Activated naive CD4-positive, alpha-beta T cell treated with anti-CD3 and anti-CD28 coated beads, Interleukin-2, amount 50 U/mL, for 72 hours (primary cell): ENCODE results near the gene PCED1B. TPM values are rescaled to one million over a fixed set of nuclear protein-coding genes. Genes with fewer than 3 reads are reported as not detected.
"Not testable (repeated sequence)": the region's sequence is repeated elsewhere in the genome, so short reads cannot be mapped to it uniquely, and the experiment has no call there.

Source experiments
- ATAC-seq, 2 donors: fragments of 150-1000 bp; cut with Tn5 transposase; 2 replicates each; pipeline ENCODE4 v1.10.0; 2021; ENCODE audit warnings: mild to moderate bottlenecking in 2 of 2, moderate library complexity in 2 of 2
- DNase-seq, 2 donors: peaks; one replicate each; pipeline ENCODE4 v3.0.0; 2021 to 2022; ENCODE audit warnings: low spot score in 2 of 2
- H3K27ac Mint-ChIP-seq, 2 donors: one replicate each; pipeline ENCODE4 v1.8.0; 2022; ENCODE audit warnings: mild to moderate bottlenecking in 2 of 2, mixed read lengths in 2 of 2
- H3K36me3 Mint-ChIP-seq, 2 donors: one replicate each; pipeline ENCODE4 v1.8.0; 2022; ENCODE audit warnings: mixed read lengths in 2 of 2
- H3K9me3 Mint-ChIP-seq, 2 donors: one replicate each; pipeline ENCODE4 v1.8.0; 2022; ENCODE audit warnings: mixed read lengths in 2 of 2
- total RNA-seq, 2 donors: library from RNA; stranded (reverse); gene quantifications; one replicate each; pipeline ENCODE4 v1.2.3, GENCODE V29; 2022

The PCED1B gene
- total RNA-seq, 2 donors from 2014 or later = 92.5 to 149 TPM

DNA sequence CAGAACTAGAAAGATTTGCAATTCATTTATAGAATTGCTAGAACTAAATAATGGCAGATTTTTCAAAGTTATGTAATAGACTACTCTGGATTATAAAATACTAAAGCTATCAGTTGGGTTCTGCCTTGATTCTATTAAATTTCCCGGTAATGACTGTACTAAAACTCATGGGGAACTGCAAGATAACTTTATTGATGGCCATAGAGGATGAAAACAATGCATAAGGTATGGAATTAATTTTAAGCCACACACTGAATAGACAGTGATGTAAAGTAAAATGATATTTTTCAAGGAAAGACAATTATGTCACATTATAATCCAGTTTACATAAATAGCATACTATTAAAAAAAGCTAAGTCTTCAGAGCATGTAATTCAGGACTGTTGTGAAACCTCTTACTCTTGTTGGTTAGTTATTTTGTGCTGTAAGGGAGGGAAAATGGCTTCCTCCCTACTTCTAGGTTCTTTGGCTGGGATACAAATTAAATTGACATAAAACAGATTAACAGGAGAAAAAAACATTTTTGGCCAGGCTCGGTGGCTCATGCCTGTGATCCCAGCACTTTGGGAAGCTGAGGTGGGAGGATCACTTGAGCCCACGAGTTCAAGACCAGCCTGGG is 134.7 kb downstream of the PCED1B start:
- no peak for ATAC-seq
- H3K9me3 Mint-ChIP-seq = no peaks in the 10 kb centered on the region
- no peak for DNase-seq
- peaks cover 68 to 81% of the 10 kb centered on the region in 2 donors for H3K36me3 Mint-ChIP-seq
- H3K27ac Mint-ChIP-seq = peak overlapping the region; percentile 91 to 100

DNA sequence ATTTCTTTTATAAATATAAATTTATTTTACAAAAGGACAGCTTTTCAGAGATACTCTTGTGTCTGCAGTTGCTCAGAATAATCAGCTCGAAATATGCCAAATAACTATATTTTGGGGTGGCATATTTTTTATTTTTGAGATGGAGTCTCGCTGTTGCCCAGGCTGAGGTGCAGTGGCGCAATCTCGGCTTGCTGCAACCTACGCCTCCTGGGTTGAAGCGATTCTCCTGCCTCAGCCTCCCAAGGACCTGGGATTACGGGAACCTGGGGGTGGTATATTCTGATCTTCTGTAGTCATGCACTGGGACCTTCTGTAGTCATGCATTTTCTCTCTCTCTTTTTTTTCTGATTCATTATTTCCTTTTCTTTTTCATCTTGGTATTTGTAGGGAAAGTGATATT is 135.3 kb downstream of the PCED1B start:
- peak overlapping the region; percentile 91 to 100 for H3K27ac Mint-ChIP-seq
- peaks cover 68 to 84% of the 10 kb centered on the region in 2 donors for H3K36me3 Mint-ChIP-seq
- DNase-seq = no peak
- ATAC-seq = no peak
- H3K9me3 Mint-ChIP-seq = no peaks in the 10 kb centered on the region

DNA sequence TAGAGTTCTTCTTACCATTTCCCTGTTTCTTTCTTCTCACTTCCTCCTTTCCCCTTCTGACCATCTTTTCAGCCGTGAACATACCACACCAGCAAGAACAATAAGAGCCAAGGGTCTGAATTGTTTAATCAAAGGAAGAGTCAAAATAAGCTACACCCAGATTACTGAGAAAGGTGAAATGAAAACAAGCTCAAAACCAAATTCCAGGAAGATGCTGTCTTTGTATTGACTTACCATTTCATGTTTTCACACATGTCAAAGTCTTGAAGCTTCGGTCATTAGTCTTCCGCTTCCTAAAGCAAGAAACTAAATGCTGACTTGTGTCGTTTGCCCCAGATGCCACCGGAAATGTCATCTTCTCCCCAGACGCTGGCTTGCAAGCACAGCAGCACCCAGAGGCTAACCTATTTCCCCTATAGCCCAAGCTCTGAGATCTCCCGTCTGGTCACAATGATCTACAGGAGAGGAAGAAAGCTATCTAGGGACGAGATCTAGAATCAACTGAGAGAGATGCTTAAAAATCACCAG is 136.8 kb downstream of the PCED1B start:
- DNase-seq (peak; percentile 66 to 77), ATAC-seq (peak; percentile 25 to 59)
- H3K27ac Mint-ChIP-seq = peak overlapping the region; percentile 91 to 100
- H3K9me3 Mint-ChIP-seq = no peaks in the 10 kb centered on the region
- H3K36me3 Mint-ChIP-seq = peaks cover 68 to 84% of the 10 kb centered on the region in 2 donors

DNA sequence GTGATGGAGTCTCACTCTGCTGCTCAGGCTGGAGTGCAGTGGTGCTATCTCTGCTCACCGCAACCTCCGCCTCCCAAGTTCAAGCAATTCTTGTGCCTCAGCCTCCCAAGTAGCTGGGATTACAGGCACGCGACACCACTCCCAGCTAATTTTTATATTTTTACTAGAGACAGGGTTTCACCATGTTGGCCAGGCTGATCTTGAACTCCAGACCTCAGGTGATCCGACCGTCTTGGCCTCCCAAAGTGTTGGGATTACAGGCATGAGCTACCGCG is 138.1 kb downstream of the PCED1B start:
- Mint-ChIP-seq H3K27ac (peak overlapping the region; percentile 91 to 100), H3K36me3 (peaks cover 73 to 81% of the 10 kb centered on the region in 2 donors)
- not testable (repeated sequence) for ATAC-seq, H3K9me3 Mint-ChIP-seq, DNase-seq

DNA sequence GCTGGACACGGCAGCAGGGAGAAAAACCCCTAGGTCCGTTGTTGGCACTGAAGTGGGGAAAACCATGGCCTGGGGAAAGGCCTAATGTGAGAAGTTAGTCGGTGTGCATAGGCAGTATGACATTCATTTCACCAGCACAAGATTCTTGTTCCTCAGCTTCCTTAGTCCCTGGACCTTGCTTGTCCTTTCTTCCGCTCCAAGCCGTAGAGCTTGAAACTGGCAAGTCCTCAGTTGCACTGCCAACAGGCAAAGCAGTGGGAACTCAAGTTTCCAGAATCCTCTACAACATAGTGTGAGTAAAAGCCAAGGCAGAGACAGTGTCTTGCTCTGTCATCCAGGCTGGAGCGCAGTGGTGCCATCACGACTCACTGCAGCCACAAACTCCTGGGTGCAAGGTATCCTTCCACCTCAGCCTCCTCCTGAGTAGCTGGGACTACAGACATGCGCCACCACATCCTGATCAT is 138.8 kb downstream of the PCED1B start:
- no peaks in the 10 kb centered on the region for H3K9me3 Mint-ChIP-seq
- H3K36me3 Mint-ChIP-seq = peaks cover 73 to 81% of the 10 kb centered on the region in 2 donors
- H3K27ac Mint-ChIP-seq = peak overlapping the region; percentile 91 to 100
- peak; percentile 37 to 42 for ATAC-seq
- DNase-seq = peak; percentile 30 to 77

DNA sequence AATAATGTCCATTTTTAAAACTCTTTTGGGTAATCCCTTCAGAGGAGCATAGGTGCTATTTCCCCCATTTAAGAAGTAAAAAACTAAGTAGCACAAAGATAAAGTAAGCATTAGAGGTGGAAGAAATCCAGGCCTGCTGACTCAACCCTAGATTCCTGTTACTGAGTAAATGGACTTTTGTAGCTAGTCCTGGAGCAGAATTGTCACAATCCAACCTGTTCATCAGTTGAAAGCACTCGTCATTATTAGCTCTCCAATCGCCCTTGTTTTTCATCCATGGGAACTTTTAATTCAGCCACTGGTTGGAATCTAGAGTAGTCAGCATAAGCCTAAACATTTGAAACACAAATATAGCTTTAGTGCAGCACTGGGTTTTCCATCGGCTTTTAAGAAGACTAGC is 139.8 kb downstream of the PCED1B start:
- ATAC-seq (no peak), DNase-seq (no peak)
- Mint-ChIP-seq H3K9me3 (no peaks in the 10 kb centered on the region), H3K36me3 (peaks cover 71 to 79% of the 10 kb centered on the region in 2 donors), H3K27ac (peak overlapping the region; percentile 88 to 100)

DNA sequence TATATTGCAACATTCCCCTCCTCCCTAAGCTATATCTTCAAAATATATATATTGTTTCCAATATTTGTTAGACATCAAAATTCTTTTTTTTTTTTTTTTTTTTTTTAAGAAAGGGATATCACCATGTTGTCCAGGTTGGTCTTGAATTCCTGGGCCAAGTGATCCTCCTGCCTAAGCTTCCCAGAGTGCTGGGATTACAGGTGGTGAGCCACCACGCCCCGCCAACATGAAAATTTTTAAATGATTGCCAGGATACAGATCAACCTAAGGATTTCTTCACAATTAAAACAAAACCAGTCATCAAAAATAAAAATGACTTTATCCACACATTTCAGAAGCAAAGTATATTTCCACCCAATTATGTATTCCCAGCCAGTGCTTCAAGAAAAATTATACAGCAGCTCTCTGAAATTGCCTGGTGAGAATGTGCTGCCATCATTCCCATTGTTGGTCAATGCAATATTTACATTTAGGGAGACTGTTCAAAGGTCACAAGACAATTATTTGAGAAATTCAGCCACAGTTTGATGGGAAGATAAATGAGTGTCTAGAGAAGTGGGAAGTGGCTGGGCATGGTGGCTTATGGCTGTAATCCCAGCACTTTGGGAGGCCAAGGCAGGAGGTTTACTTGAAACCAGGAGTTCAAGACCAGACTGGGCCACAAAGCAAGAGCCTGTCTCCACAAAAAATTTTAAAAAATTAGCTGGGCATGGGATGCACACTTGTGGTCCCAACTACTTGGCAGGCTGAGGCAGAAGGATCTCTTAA is 142.0 kb downstream of the PCED1B start:
- Mint-ChIP-seq H3K9me3 (no peaks in the 10 kb centered on the region), H3K27ac (peak overlapping the region; percentile 87 to 100), H3K36me3 (peaks cover 72 to 84% of the 10 kb centered on the region in 2 donors)
- no peak for DNase-seq
- no peak for ATAC-seq

DNA sequence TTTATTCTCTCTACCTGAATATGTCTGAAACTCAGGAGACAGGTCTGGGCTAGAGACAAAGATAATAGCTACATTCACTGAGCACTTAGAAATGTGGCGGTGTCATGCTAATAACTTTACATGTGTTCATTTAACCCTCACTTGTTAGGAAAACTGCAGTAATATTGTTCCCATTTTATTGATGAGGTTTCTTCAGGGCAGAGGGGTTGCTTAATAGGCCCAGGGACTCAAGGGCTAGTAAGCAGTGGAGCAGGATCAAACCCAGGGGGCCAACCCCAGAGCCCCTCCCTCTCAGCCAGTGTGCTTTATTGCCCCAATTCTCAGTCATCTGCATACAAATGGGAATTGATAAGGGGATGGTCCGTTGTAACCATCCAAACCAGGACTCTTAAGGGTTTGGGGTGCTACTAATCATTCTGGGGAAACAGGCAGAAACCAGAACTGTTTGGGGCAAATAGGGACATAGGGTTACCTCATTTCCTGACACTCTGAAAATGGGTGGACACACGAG is 143.2 kb downstream of the PCED1B start:
- no peaks in the 10 kb centered on the region for H3K9me3 Mint-ChIP-seq
- peaks cover 62 to 79% of the 10 kb centered on the region in 2 donors for H3K36me3 Mint-ChIP-seq
- peak overlapping the region; percentile 90 to 96 for H3K27ac Mint-ChIP-seq
- ATAC-seq (peak in 1 of 2 donors; percentile 14), DNase-seq (no peak)

DNA sequence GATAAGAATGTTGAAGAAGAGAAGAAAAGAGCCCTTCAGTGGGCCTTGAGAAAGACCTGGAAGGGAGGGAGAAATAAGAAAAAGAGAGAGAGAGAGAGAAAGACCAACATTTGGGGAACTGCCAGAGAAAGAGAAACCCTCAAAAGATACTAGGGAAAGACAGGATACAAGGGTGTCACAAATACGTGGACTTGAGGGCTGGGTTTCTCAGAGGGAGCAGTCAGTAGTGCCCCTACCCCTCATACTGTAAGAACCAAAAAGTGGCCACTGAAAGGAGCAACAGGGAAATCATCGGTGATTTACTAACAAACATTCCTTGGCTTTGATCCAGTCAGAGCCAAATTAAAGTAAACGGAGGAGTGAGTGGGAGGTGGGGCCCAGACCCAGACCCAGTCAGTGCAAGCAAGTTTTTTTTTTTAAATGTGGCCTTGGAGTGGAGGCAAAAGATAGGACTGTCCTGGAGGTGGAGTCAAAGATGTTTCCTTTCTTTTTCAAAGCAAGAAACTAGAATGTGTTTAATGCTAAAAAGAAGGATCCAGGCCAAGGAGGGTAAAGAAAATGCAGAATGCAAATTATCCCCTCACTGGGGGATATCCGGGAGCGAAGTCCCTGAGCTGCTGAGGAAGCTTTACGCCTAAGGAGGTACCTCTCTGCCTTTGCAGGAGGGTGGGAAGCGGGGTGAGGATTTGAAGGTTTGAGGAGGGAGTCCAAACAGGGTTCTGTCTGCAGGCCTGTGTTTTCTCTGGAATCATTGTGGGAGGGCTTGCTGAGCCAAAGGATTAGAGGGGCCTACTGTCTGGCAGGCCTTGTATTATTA is 143.8 kb downstream of the PCED1B start:
- DNase-seq (no peak), ATAC-seq (peak; percentile 30 to 42)
- Mint-ChIP-seq H3K36me3 (peaks cover 62 to 73% of the 10 kb centered on the region in 2 donors), H3K9me3 (no peaks in the 10 kb centered on the region), H3K27ac (peak overlapping the region; percentile 90 to 96)

DNA sequence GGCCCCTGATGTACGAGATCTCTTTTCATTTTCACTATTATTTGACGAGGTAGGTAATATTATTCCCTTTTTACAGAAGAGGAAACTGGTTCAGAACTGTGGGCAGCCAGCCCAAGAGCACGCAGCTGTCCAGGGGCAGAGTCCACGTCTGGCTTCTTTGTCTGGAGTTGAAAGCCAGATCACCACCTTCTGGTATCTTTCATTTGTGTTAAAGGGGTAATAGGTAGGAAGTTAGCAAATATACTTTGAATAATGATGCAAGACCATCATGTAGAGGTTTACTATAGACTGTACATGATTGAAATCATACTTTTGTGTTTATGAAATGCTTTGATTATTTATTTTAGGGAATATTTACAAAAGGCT is 144.4 kb downstream of the PCED1B start:
- no peak for ATAC-seq
- Mint-ChIP-seq H3K27ac (peak overlapping the region; percentile 90 to 96), H3K36me3 (peaks cover 60 to 68% of the 10 kb centered on the region in 2 donors), H3K9me3 (no peaks in the 10 kb centered on the region)
- DNase-seq = no peak

DNA sequence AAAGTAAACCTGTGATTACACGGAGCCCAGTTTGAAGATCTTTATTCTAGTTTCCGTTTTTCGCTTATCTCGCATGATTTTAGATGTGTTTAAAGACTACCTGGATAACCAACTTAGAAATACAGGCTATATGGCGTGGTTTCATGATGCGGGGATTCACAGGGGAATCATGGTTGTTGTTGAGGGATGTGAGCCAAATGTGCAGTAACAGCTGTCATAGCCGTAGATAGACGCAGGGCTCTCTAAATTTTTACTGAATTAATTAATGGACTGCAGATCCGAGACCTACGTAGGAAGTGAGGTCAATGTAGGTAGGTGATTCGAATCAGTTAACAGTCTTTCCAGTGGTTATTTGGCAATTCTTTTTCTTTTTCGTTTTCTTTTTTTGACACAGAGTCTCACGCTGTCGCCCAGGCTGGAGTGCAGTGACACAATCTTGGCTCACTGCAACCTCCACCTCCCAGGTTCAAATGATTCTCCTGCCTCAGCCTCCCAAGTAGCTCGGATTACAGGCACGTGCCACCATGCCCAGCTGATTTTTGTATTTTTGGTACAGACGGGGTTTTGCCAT is 145.2 kb downstream of the PCED1B start:
- ATAC-seq = no peak
- H3K36me3 Mint-ChIP-seq = peaks cover 55 to 60% of the 10 kb centered on the region in 2 donors
- DNase-seq = no peak
- peak overlapping the region; percentile 47 to 62 for H3K27ac Mint-ChIP-seq
- H3K9me3 Mint-ChIP-seq = no peaks in the 10 kb centered on the region

DNA sequence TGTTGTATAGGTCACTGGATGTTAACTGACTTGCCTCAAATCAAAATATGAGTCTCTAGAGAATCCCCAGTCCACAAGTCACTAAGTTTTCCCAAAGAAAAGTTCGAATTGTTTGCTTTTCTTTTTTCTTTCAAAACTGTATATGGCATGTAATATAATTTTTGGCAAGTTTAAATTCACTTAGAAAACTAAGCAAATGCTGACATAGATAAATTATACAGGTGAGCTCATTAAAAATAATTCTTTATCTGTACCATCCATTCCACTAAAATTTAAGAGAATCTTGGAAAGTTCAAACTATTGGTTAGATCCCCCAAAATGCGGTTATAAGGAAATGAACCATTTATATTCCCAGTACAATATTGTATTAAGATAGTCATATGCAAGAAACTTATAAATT is 145.9 kb downstream of the PCED1B start:
- DNase-seq (no peak), ATAC-seq (no peak)
- peaks cover 52 to 58% of the 10 kb centered on the region in 2 donors for H3K36me3 Mint-ChIP-seq

DNA sequence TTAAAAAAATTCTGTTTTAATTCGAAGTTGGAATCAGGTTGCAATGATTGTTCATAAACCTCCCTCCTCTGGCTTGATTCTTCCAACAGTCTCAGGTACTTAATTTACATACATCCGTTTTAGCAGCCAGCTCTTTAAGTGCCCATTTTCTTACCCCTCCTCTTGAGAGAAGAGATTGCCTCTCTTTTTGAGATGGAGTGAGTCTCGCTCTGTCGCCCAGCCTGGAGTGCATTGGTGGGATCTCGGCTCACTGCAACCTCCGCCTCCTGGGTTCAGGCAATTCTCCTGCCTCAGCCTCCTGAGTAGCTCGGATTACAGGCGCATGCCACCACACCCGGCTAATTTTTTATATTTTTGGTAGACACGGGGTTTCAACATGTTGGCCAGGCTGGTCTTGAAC is 146.8 kb downstream of the PCED1B start:
- Mint-ChIP-seq H3K9me3 (no peaks in the 10 kb centered on the region), H3K36me3 (peaks cover 55 to 61% of the 10 kb centered on the region in 2 donors), H3K27ac (no peak overlapping the region)
- no peak for ATAC-seq
- no peak for DNase-seq

More for the DNA sequence above, 145.9 kb downstream of the PCED1B start:
- H3K27ac Mint-ChIP-seq = peak overlapping the region; percentile 12 to 47
- H3K9me3 Mint-ChIP-seq = no peaks in the 10 kb centered on the region

DNA sequence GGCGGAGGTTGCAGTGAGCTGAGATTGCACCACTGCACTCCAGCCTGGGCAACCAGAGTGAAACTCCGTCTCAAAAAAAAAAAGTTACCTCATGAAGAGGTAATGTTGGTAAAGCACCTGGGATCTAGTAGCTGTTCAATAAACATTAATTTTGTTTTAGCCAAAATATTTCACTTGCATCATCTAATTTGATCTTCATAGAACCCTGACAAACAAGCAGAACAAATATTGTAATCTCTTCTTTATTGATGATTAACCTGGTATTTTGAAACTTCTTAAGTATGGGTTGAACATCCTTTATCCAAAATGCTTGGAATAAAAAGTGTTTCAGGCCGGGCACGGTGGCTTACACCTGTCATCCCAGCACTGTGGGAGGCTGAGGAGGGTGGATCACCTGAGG is 149.4 kb downstream of the PCED1B start:
- Mint-ChIP-seq H3K36me3 (peaks cover 51 to 67% of the 10 kb centered on the region in 2 donors), H3K27ac (peak overlapping the region; percentile 27 to 29)

DNA sequence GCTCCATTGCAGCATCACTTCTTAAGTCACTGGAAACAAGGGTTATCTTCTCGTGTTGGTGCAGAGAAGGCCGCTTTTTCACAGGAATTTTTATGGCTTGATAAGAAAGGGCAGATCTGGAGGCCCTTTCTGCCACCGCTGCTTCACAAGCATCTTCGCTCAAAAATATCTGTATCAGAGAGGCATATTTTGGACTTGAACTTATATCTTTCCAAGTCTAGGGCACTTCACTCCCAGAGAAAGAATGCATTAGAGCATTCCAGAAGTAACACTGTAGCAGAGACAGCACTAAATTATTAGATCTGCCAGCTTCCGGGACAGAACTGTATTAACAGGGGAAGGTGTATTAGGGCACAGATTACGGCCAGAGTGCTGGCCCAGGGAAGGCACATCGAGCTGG is 152.0 kb downstream of the PCED1B start:
- Mint-ChIP-seq H3K27ac (peak overlapping the region in 1 of 2 donors; percentile 21), H3K9me3 (peaks cover 6 to 15% of the 10 kb centered on the region in 2 donors), H3K36me3 (peaks cover 54 to 70% of the 10 kb centered on the region in 2 donors)
- no peak for ATAC-seq
- DNase-seq = no peak

More for the DNA sequence above, 149.4 kb downstream of the PCED1B start:
- no peak for DNase-seq
- H3K9me3 Mint-ChIP-seq = peaks cover 0 to 8% of the 10 kb centered on the region in 2 donors
- no peak for ATAC-seq

DNA sequence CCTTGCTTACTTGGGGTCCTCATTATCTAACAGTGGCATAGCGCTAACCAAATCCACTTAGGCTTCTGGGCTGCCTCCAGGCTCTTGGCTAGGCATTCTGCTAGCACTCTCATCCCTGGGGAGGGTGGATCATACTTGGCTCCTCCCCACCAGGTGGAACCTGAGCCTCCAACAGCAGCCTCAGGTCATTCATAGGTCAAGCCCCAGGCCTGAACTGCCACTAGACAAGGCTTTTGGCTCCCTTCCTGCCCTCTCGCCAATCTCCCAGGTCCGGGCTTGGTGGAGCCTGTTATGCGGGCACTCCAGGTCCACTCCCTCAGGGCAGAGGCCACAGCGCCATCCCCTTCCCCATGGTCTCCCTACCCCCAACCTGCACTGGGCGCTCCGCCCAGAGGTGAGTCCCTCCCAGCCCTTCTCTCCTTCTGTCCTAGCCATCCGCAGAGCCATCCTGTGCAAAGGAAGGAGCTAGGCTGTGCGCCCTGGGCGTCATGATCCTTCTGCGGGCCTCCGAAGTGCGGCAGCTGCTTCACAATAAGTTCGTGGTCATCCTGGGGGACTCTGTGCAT is 155.2 kb downstream of the PCED1B start:
- Mint-ChIP-seq H3K27ac (peak overlapping the region in 1 of 2 donors; percentile 73), H3K9me3 (peaks cover 8 to 18% of the 10 kb centered on the region in 2 donors), H3K36me3 (peaks cover 54 to 85% of the 10 kb centered on the region in 2 donors)
- ATAC-seq = no peak
- no peak for DNase-seq
